SU-DHL-6 (cell line): ENCODE measurements around the gene CELSR1.
"Not testable (repeated sequence)": the region's sequence is repeated elsewhere in the genome, so short reads cannot be mapped to it uniquely, and the experiment has no call there.

Source experiments
- H2AFZ ChIP-seq: fragments of 200-600 bp; sonication (generic); 2 replicates; pipeline ENCODE4 v1.6.1; 2014; ENCODE audit warnings: low read depth, mild to moderate bottlenecking, moderate library complexity, mixed read lengths, antibody characterized with exemption, low read length; ENCODE audit not compliant: severe bottlenecking
- H3F3A ChIP-seq: fragments of 200-600 bp; shearing (Covaris generic); 2 replicates; pipeline ENCODE4 v1.6.0; 2016; ENCODE audit warnings: antibody characterized with exemption, mild to moderate bottlenecking; ENCODE audit not compliant: insufficient read depth
- H3K27ac ChIP-seq: fragments of 200-600 bp; sonication (generic); 2 replicates; pipeline ENCODE4 v1.5.1; 2016; ENCODE audit warnings: low read depth, mild to moderate bottlenecking, low read length, moderate library complexity, mixed read lengths
- H3K27me3 ChIP-seq: fragments of 200-600 bp; sonication (generic), shearing (Covaris generic); 2 replicates; pipeline ENCODE4 v1.6.0; 2014; ENCODE audit warnings: mild to moderate bottlenecking, low read length
- H3K36me3 ChIP-seq: fragments of 200-600 bp; sonication (generic); 2 replicates; pipeline ENCODE4 v1.6.1; 2014; ENCODE audit warnings: mild to moderate bottlenecking, low read length, mixed read lengths
- H3K4me2 ChIP-seq: fragments of 300-600, 200-600 bp; shearing (Covaris generic), sonication (generic); 2 replicates; pipeline ENCODE4 v1.6.0; 2014; ENCODE audit warnings: low read length, low read depth, mild to moderate bottlenecking; ENCODE audit not compliant: poor library complexity, severe bottlenecking
- H3K4me3 ChIP-seq: fragments of 200-600 bp; sonication (generic); 2 replicates; pipeline ENCODE4 v1.5.1; 2014; ENCODE audit warnings: antibody characterized with exemption, low read length, mild to moderate bottlenecking, mixed read lengths; ENCODE audit not compliant: insufficient read depth, poor library complexity, severe bottlenecking
- H3K79me2 ChIP-seq: fragments of 200-600 bp; sonication (generic); 2 replicates; pipeline ENCODE4 v1.6.1; 2014; ENCODE audit warnings: mild to moderate bottlenecking, low read length, moderate library complexity; ENCODE audit not compliant: insufficient read depth
- H3K9ac ChIP-seq: fragments of 200-600 bp; sonication (generic); 2 replicates; pipeline ENCODE4 v1.7.0; 2014; ENCODE audit warnings: mild to moderate bottlenecking, low read length
- H3K9me2 ChIP-seq: fragments of 200-600 bp; sonication (generic); replicated peaks from 2 replicates; pipeline ENCODE4 v1.6.1; 2014; ENCODE audit warnings: low read length; ENCODE audit not compliant: insufficient read depth
- H3K9me3 ChIP-seq: fragments of 200-600 bp; sonication (generic); 2 replicates; pipeline ENCODE4 v1.6.1; 2014; ENCODE audit warnings: low read length, mixed read lengths; ENCODE audit not compliant: insufficient read depth
- H4K20me1 ChIP-seq: fragments of 200-600 bp; sonication (generic); 2 replicates; pipeline ENCODE4 v1.6.1; 2014; ENCODE audit warnings: low read depth, mild to moderate bottlenecking, antibody characterized with exemption, low read length, moderate library complexity, mixed read lengths
- CTCF ChIP-seq: fragments of 200-600 bp; sonication (generic); IDR thresholded peaks from one replicate; pipeline ENCODE4 v1.5.1; 2017; ENCODE audit warnings: antibody characterized with exemption, mild to moderate bottlenecking, low read length, moderate library complexity; ENCODE audit not compliant: insufficient read depth, poor library complexity, severe bottlenecking
- EZH2phosphoT487 ChIP-seq: fragments of 200-600 bp; sonication (generic), shearing (Covaris generic); conservative IDR thresholded peaks from 2 replicates; pipeline ENCODE4 v1.6.1; 2018; ENCODE audit warnings: mild to moderate bottlenecking, antibody characterized with exemption, low read length, moderate library complexity, mixed read lengths

The CELSR1 gene

GRCh38 chr22:46397951-46398350 lies 139.5 kb downstream of the CELSR1 start:
- no peaks in the 10 kb centered on the region for H3K36me3 ChIP-seq
- H3K4me3 ChIP-seq = no peak overlapping the region
- no peaks in the 10 kb centered on the region for H4K20me1 ChIP-seq
- H2AFZ ChIP-seq = no peak overlapping the region
- no peaks in the 10 kb centered on the region for H3K9me2 ChIP-seq
- no peak overlapping the region for H3K9ac ChIP-seq
- H3K79me2 ChIP-seq = no peaks in the 10 kb centered on the region
- H3K9me3 ChIP-seq = no peaks in the 10 kb centered on the region
- H3F3A ChIP-seq = no peaks in the 10 kb centered on the region
- H3K27ac ChIP-seq = no peak overlapping the region
- H3K4me2 ChIP-seq = no peak overlapping the region
- TF ChIP-seq CTCF (no peak), EZH2phosphoT487 (no peak)
- H3K27me3 ChIP-seq = no peaks in the 10 kb centered on the region

GRCh38 chr22:46397514-46397913 lies 139.9 kb downstream of the CELSR1 start:
- no peaks in the 10 kb centered on the region for H4K20me1 ChIP-seq
- H3K36me3 ChIP-seq = no peaks in the 10 kb centered on the region
- no peaks in the 10 kb centered on the region for H3K79me2 ChIP-seq
- no peak overlapping the region for H3K4me2 ChIP-seq
- no peak overlapping the region for H3K27ac ChIP-seq
- no peak overlapping the region for H3K9ac ChIP-seq
- no peak for TF ChIP-seq CTCF
- no peak for TF ChIP-seq EZH2phosphoT487
- no peaks in the 10 kb centered on the region for H3F3A ChIP-seq
- H3K9me3 ChIP-seq = no peaks in the 10 kb centered on the region
- H3K27me3 ChIP-seq = no peaks in the 10 kb centered on the region
- H3K4me3 ChIP-seq = no peak overlapping the region
- no peaks in the 10 kb centered on the region for H3K9me2 ChIP-seq
- no peak overlapping the region for H2AFZ ChIP-seq

- not testable (repeated sequence) for H3K27me3 ChIP-seq, H3K36me3 ChIP-seq, H2AFZ ChIP-seq, H4K20me1 ChIP-seq, H3K9me2 ChIP-seq, H3K4me2 ChIP-seq, H3K9me3 ChIP-seq, H3K9ac ChIP-seq, H3K27ac ChIP-seq, H3K79me2 ChIP-seq, H3K4me3 ChIP-seq, H3F3A ChIP-seq
Measured at GRCh38 chr22:46397049-46397448, 140.4 kb downstream of the CELSR1 start.

GRCh38 chr22:46395145-46395544 lies 142.3 kb downstream of the CELSR1 start:
- H3K79me2 ChIP-seq = no peaks in the 10 kb centered on the region
- no peak overlapping the region for H3K4me3 ChIP-seq
- H3K9ac ChIP-seq = no peak overlapping the region
- no peaks in the 10 kb centered on the region for H3F3A ChIP-seq
- H3K4me2 ChIP-seq = no peak overlapping the region
- H4K20me1 ChIP-seq = no peaks in the 10 kb centered on the region
- no peak for TF ChIP-seq EZH2phosphoT487
- TF ChIP-seq CTCF = no peak
- H3K36me3 ChIP-seq = no peaks in the 10 kb centered on the region
- no peaks in the 10 kb centered on the region for H3K9me2 ChIP-seq
- H3K27ac ChIP-seq = no peak overlapping the region
- H3K27me3 ChIP-seq = no peaks in the 10 kb centered on the region
- no peaks in the 10 kb centered on the region for H3K9me3 ChIP-seq
- H2AFZ ChIP-seq = no peak overlapping the region
